Activated CD4-positive, alpha-beta T cell treated with anti-CD3 and anti-CD28 coated beads, Interleukin-2, Interleukin-6, amounts not matched to agents 100 ng/mL and 50 ng/mL, durations not matched to agents 16 hours and 8 hours (primary cell): ENCODE results near the gene KLF13.

Experiments
- DNase-seq: peaks from one replicate; pipeline ENCODE4 v3.0.0-alpha.2; 2020

The KLF13 gene

DNA sequence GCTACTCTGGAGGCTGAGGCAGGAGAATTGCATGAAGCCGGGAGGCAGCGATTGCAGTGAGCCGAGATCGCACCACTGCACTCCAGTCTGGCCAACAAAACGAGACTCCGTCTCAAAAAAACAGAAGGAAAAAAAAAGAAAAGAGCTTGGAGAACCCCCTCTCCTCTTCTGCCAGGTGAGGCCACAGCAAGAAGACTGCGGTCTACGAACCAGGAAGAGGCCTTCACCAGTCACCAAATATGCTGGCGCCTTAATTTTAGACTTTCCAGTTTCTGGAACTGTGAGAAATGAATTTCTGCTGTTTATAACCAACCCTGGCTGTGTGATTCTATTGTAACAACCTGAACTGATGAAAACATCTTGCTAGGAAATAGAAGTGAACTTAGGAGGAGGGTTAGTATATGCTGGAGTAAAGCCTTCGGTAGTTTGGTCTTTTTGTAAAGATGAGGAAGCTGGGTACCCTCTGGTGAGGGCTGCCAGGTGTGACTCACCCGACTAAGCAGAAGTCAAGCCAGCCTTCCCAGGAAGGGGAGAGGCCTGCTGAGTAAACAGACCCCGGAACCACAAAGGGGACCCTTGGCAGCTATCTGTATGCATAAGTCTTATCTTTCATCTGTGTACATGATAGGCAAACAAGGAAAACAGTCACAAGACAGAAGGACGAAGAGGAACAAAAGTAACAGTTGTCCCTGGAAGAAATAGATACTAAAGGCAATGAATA lies 78.7 kb downstream of the KLF13 start:
- DNase-seq: no peak

DNA sequence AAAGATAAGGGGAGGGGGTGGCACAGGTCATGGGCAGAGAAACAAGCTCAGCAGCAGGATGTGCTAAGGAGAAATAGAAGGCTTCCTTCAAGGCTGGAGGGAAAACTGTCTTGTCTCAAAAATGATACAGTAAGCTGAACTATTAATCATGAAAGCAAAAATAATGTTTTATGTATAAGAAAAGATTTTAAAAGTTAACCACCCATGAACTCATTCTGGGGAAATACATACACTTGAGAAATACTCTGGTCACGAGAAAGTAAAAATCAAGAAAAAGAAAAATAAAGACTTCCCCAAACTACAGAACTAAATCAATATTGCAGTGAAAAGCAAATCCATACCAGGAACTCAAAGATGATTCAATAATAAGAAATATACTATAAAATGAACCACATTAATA lies 80.7 kb downstream of the KLF13 start:
- no peak for DNase-seq

DNA sequence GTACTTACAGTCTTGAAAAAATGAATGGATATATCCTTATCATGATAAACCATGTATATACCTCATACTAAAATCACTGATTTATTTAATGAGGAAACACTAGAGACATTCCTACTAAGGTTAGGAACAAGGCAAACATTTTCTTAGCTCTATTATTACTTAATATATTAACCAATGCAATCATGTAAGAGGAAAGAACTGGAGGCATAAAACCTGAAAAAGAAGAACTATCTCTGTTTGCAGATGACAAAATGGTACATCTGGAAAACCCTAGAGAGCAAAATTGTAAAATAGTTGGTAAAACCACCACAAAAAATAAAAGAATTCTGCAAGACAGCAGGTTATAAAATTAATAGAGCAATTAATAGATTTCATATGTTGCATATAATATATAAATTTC lies 81.2 kb downstream of the KLF13 start:
- no peak for DNase-seq

DNA sequence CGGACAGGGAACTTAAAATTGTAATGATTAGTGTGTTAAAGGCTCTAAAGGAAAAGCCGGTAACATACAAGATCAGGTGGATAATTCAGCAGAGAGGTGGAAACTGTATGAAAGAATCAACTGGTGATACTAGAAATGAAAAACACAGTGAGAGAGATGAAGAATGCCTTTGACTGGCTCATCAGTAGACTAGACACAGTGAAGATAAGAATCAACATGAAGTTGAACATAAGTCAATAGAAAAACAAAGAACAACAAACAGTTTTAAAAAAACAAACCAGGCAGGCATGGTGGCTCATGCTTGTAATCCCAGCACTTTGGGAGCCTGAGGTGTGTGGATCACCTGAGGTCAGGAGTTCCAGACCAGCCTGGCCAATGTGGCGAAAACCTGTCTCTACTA lies 82.1 kb downstream of the KLF13 start:
- DNase-seq: no peak

DNA sequence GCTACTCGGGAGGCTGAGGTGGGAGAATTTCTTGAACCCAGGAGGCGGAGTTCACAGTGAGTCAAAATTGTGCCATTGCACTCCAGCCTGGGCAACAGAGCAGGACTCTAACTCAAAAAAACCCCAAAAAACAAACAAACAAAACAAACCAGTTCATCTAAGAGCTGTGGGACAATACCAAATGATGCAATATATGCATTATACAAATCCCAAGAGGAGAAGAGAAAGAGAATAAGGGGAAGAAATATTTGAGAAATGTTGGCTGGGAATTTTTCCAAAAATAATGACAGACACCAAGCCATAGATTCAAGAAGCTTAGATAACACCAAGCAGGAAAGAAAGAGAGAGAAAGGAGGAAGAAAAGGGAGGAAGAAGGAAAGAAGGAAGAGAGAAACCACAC lies 82.5 kb downstream of the KLF13 start:
- DNase-seq: no peak

DNA sequence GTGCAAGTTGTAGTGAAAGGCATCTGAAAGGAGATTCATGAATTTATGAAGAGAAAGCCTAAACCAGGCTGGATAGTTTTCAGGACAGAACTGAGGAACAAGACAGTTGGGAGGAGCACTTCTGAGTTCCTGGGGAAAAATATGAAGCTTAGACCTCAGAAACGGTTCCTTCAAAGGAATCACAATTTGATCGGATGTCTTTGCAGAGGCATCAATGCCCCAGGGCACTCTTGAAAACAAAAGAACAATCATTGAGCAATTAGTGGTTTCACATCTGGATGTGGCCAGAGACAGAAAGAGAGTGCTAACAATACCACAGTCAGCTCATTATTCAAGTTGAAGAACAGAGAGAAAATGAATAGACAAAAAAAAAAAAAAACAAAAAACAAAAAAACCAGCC lies 86.2 kb downstream of the KLF13 start:
- DNase-seq: no peak

DNA sequence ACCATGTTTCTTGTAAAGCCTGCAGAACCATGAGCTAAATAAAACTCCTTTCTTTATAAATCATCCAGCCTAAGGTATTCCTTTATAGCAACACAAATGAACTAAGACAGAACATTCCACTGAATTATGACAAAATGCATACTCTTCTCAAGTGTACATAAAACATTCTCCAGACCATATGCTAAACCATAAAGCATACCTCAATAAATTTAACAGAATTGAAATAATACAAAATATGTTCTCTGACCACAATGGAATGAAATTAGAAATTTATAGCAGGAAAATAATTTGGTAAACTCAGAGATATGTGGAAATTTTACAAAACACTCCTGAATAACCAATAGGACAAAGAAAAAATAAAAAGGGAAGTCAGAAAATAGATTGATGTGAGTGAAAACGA lies 88.6 kb downstream of the KLF13 start:
- no peak for DNase-seq

DNA sequence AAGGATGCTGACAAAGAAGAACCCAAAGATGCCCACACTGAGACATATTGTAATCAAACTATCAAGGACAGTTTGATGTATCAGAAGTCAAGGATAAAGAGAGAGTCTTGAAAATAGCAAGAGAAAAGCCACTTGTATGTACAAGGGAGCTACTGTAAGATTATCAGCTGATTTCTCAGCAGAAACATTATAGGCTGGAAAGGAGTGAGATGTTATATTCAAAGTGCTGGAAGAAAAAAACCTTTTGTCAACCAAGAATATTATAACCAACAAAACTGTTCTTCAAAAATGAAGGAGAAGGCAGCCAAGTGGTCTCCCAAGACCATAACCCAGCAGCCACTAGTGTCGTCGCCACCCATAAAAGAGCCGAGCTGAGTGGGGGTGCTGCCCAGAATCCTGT lies 93.2 kb downstream of the KLF13 start:
- no peak for DNase-seq

DNA sequence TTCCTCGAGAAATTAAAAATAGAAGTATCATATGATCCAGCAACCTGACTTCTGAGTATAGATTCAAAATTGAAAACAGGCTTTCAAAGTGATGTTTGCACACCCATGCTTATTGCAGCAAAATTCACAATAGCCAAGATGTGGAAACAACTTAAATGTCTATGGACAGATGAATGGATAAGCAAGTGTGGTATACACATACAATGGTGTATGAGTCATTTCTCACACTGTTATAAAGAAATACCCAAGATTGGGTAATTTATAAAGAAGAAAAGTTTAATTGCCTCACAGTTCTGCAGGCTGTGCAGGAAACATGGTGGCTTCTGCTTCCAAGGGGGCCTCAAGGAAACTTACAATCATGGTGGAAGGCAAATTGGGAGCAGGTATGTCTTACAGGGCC lies 100.8 kb downstream of the KLF13 start:
- DNase-seq: no peak
